Peyer's patch (tissue), 4 donors: Measurements from ENCODE around the gene PIK3R5. TPM values are rescaled to one million over a fixed set of nuclear protein-coding genes. Genes with fewer than 3 reads are reported as not detected.

Source experiments
- DNase-seq, 3 donors: peaks; one replicate each; pipeline ENCODE4 v3.0.0-alpha.2; 2017 to 2019
- H3K27ac ChIP-seq, 4 donors: fragments of 200-600 bp; sonication (generic); one replicate each; pipeline ENCODE4 v1.5.1; 2016 to 2019
- H3K27me3 ChIP-seq, 2 donors: fragments of 200-600 bp; sonication (generic); one replicate each; pipeline ENCODE4 v1.5.1; 2019
- H3K36me3 ChIP-seq, 3 donors: fragments of 200-600 bp; sonication (generic); one replicate each; pipeline ENCODE4 v1.5.1; 2016 to 2019
- H3K4me1 ChIP-seq, 4 donors: fragments of 200-600 bp; sonication (generic); one replicate each; pipeline ENCODE4 v1.5.1; 2016 to 2019
- H3K4me3 ChIP-seq, 4 donors: fragments of 200-600 bp; sonication (generic); 1 replicate in 3 of 4; 2 replicates in 1 of 4; pipeline ENCODE4 v1.5.1; 2016 to 2019; ENCODE audit warnings: mild to moderate bottlenecking in 1 of 4
- H3K9me3 ChIP-seq, 4 donors: fragments of 200-600 bp; sonication (generic); one replicate each; pipeline ENCODE4 v1.5.1; 2016 to 2019; ENCODE audit warnings: mild to moderate bottlenecking in 1 of 4
- POLR2A ChIP-seq, 2 donors: fragments of 450-650 bp; IDR thresholded peaks; one replicate each; pipeline ENCODE4 v1.5.1; 2017; ENCODE audit warnings: antibody characterized with exemption in 2 of 2, mild to moderate bottlenecking in 2 of 2, moderate library complexity in 2 of 2
- total RNA-seq, 4 donors: library from RNA; depleted of rRNA; stranded (reverse); fragments of >200 nt; gene quantifications; one replicate each; pipeline ENCODE4 v1.1.0, GENCODE V29; 2016
- TF ChIP-seq, protein P1 (sequence below), 6 experiments: fragments of 450-650 bp in 4 of 6; fragments of 200-600 bp in 2 of 6; sonication (generic) in 1 of 6; IDR thresholded peaks; one replicate each; pipeline ENCODE4 v1.5.1; 2017 to 2019; ENCODE audit warnings: antibody characterized with exemption in 6 of 6, mild to moderate bottlenecking in 3 of 6, moderate library complexity in 1 of 6

Gene PIK3R5
- total RNA-seq, 4 donors from 2014 or later: 6.3 to 74.3 (median 10.3) TPM

DNA sequence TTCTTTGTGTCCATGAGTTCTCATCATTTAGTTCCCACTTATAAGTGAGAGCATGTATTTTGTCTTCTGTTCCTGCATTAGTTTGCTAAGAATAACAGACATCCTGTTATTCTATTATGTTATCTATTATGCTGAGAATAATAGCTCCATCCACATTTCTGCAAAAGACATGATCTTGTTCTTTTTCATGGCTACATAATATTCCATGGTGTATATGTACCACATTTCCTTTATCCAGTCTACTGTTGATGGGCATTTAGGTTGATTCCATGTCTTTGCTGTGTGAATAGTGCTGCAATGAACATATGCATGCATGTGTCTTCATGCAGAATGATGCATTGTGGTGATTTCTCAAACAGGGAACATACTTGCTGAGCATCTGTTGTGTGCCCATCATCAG, 21.4 kb downstream of the PIK3R5 start:
- Histone ChIP-seq H3K4me1 (peaks cover 0 to 30% (median 9%) of the 10 kb centered on the region in 4 donors), H3K27me3 (no peaks in the 10 kb centered on the region), H3K4me3 (no peak overlapping the region), H3K9me3 (no peaks in the 10 kb centered on the region), H3K27ac (no peak overlapping the region), H3K36me3 (no peaks in the 10 kb centered on the region)
- no peak for DNase-seq
- no peak for TF ChIP-seq POLR2A (IDR thresholded peaks at IDR 0.05)
- TF ChIP-seq, protein P1, sequence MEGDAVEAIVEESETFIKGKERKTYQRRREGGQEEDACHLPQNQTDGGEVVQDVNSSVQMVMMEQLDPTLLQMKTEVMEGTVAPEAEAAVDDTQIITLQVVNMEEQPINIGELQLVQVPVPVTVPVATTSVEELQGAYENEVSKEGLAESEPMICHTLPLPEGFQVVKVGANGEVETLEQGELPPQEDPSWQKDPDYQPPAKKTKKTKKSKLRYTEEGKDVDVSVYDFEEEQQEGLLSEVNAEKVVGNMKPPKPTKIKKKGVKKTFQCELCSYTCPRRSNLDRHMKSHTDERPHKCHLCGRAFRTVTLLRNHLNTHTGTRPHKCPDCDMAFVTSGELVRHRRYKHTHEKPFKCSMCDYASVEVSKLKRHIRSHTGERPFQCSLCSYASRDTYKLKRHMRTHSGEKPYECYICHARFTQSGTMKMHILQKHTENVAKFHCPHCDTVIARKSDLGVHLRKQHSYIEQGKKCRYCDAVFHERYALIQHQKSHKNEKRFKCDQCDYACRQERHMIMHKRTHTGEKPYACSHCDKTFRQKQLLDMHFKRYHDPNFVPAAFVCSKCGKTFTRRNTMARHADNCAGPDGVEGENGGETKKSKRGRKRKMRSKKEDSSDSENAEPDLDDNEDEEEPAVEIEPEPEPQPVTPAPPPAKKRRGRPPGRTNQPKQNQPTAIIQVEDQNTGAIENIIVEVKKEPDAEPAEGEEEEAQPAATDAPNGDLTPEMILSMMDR (IDR thresholded peaks at IDR 0.05): no peak

DNA sequence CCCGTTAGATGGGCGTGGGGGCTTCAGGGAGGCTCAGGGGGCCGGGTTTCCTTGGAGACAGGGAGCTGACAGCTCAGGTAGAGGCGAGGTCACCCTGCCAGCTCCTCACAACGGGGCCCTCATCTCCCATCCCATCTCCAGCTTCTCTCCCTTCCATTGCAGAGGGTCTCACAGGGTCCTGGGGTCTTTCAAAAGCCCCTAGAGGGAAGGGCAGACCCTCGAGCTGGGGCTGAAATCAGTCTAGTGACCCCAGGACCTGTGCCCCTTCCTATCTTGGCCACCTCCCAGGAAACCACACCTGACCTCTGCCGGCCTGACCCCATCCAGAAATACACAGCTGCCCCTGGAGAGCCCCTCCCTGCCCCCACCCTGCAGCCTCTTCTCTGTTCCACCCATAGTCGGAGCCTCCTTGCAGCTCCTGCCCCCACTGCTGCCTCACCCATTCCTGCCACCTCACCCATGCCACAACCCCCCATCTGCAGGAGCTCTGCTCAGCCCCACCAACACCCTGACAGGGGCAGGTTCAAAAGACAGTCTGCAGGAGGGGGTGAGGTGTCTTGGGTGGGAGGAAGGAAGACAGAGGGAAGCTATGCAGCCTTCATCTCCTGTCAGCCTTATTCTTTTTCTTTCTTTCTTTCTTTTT, 23.4 kb downstream of the PIK3R5 start:
- no peak for TF ChIP-seq POLR2A (IDR thresholded peaks at IDR 0.05)
- TF ChIP-seq, protein P1 (IDR thresholded peaks at IDR 0.05): no peak
- peak overlapping the region in 3 of 4 donors; percentile 19 to 83 (median 74) for H3K27ac ChIP-seq
- H3K4me3 ChIP-seq: peak overlapping the region in 1 of 4 donors; percentile 17
- DNase-seq: peak in 1 of 3 donors; percentile 64
- H3K4me1 ChIP-seq: peaks cover 0 to 33% (median 9%) of the 10 kb centered on the region in 4 donors
- no peaks in the 10 kb centered on the region for H3K9me3 ChIP-seq
- H3K36me3 ChIP-seq: no peaks in the 10 kb centered on the region
- H3K27me3 ChIP-seq: no peaks in the 10 kb centered on the region

DNA sequence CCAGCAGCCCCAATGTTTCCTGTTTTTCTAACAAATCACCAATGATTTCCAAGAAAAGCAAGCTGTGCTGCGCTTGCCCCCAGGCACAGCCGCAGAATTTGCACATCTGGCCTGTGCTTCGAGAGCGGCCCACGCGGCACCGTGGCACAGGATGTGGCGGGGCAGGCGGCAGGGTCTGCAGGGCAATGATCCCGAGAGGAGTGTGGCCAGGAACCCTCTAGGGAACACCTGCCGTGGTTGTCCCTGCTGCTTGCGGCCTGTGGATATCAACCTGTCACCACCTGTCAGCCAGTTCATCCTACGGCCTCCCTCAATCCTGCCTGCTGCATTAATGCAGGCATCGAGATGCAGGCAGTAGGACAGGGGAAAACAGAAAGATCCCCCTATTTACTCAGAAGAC, 24.0 kb downstream of the PIK3R5 start:
- H3K27ac ChIP-seq: peak overlapping the region; percentile 12 to 83 (median 65)
- peak in 2 of 3 donors; percentile 86 to 87 for DNase-seq
- H3K27me3 ChIP-seq: no peaks in the 10 kb centered on the region
- H3K4me1 ChIP-seq: peaks cover 0 to 33% (median 9%) of the 10 kb centered on the region in 4 donors
- H3K4me3 ChIP-seq: peak overlapping the region in 1 of 4 donors; percentile 17
- H3K9me3 ChIP-seq: no peaks in the 10 kb centered on the region
- no peaks in the 10 kb centered on the region for H3K36me3 ChIP-seq
- no peak for TF ChIP-seq POLR2A (IDR thresholded peaks at IDR 0.05)
- TF ChIP-seq, protein P1 (IDR thresholded peaks at IDR 0.05): no peak

DNA sequence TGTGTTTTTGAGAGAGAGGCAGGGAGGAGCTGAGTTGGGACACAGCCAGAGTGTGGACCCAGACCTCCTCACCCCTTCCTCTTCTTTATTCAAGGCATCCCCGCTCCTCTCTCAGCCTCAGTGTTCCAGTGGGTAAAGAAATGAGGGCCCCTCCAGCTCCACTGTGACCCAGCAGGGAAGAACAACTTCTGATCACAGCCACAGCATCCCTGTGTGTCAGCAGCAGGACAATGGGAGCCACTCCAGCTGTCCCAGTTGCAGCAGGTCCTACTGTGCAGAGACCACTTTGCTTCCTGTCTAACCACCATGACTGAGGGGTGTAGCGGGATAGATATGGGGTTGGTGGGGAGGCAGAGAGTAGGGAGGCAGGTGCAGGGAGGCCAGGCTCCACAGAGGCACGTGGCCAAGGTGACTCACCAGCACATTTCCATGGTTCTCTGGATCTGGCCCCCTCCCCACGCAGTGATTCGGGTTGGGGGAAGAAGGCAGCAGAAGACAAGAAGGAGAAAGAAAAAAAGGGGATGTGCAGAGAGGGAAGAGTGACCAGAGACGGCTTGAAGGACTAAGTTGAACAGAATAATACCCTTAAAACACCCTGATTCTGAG, 24.5 kb downstream of the PIK3R5 start:
- H3K36me3 ChIP-seq: no peaks in the 10 kb centered on the region
- peak overlapping the region in 1 of 4 donors; percentile 17 for H3K4me3 ChIP-seq
- DNase-seq: peak in 1 of 3 donors; percentile 50
- no peaks in the 10 kb centered on the region for H3K27me3 ChIP-seq
- peak overlapping the region; percentile 12 to 83 (median 65) for H3K27ac ChIP-seq
- H3K9me3 ChIP-seq: no peaks in the 10 kb centered on the region
- H3K4me1 ChIP-seq: peaks cover 0 to 33% (median 9%) of the 10 kb centered on the region in 4 donors
- TF ChIP-seq, protein P1 (IDR thresholded peaks at IDR 0.05): no peak
- TF ChIP-seq POLR2A (IDR thresholded peaks at IDR 0.05): no peak

DNA sequence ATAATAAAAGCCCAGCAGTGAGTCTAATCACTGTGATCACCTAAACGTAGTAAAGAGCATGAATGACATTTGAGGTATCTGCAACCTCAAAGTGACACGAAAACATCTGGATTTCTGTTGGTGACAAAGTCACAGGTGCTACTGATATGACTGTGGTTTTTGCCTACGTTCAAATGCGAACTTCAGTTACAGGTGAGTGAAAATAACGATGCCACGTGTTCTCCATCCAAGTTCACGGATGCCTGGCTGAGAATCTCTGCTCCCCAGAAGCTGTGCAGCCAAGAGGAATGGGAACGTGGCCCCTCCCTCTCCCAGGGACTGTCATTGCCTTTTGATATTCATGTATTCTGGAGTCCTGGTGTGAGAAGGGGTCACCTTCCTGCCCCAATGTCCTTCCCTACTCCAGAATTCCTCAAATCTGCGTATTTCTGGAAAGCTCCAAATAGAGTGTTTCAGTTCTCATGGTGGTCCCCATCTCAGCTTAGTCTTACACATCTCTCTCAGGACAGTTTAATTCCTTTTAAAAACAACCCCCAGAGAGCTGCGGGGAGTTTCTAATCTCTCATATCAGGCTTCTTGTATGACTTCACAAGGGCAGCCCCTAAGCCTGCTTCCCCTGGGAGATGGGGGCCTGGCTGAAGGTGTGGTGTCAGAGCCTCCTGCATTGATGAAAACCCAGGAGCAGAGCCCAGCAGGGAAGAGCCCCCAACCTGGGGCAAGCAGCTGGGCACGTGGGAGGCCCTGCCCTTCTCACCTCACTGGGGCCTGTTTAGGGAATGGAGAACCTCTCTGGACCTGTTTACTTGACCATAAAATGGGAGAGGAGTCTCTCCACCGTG, 25.8 kb downstream of the PIK3R5 start:
- H3K4me3 ChIP-seq: no peak overlapping the region
- no peaks in the 10 kb centered on the region for H3K27me3 ChIP-seq
- H3K36me3 ChIP-seq: no peaks in the 10 kb centered on the region
- H3K4me1 ChIP-seq: peaks cover 0 to 33% (median 9%) of the 10 kb centered on the region in 4 donors
- TF ChIP-seq, protein P1 (IDR thresholded peaks at IDR 0.05): no peak
- H3K27ac ChIP-seq: peak overlapping the region in 1 of 4 donors; percentile 83
- DNase-seq: no peak
- no peaks in the 10 kb centered on the region for H3K9me3 ChIP-seq
